Erythroblast (primary cell): ENCODE results near the gene GNB3.

ENCODE experiments used
- GATA1 ChIP-seq: IDR thresholded peaks from 2 replicates; pipeline ENCODE4 v1.6.1; 2011; ENCODE audit warnings: low read depth, mild to moderate bottlenecking, control low read depth, low read length, moderate library complexity
- POLR2A ChIP-seq: IDR thresholded peaks from 2 replicates; pipeline ENCODE4 v1.6.1; 2011; ENCODE audit warnings: mild to moderate bottlenecking, low read length

GRCh38 chr12:6822426-6823135, 18.1 kb upstream of the GNB3 start:
- TF ChIP-seq POLR2A (no peak), GATA1 (no peak)
